ENCODE data around the gene ROBO2. TPM values are rescaled to one million over a fixed set of nuclear protein-coding genes. Genes with fewer than 3 reads are reported as not detected.

Gene ROBO2
- total and polyA plus RNA-seq, 3 donors from 2014 or later: 16.1 to 23.3 (median 17.7) TPM

- Histone ChIP-seq H3K27ac (no peak overlapping the region), H3K27me3 (no peaks in the 10 kb centered on the region), H3K36me3 (ENCODE audit: low read depth, missing control alignments) (no peaks in the 10 kb centered on the region), H3K4me3 (no peak overlapping the region), H3K9me3 (no peaks in the 10 kb centered on the region), H3K4me1 (no peaks in the 10 kb centered on the region)
- intact Hi-C loops (cut with DNase I; ENCODE audit: low total_unique reads): no loop called here
- TF ChIP-seq CTCF (IDR thresholded peaks at IDR 0.05) (no peak), POLR2A (IDR thresholded peaks at IDR 0.05) (no peak)
- DNase-seq: no peak
These were observed 315.1 kb downstream of the ROBO2 start for GRCh38 chr3:77354958-77355357.

- DNase-seq: no peak
- H3K36me3 ChIP-seq (ENCODE audit: low read depth, missing control alignments): no peaks in the 10 kb centered on the region
- 90 to 100% methylated on average over 1 of the region's 1 CpG for WGBS, 2 donors
- TF ChIP-seq CTCF (IDR thresholded peaks at IDR 0.05): no peak
- TF ChIP-seq POLR2A (IDR thresholded peaks at IDR 0.05): no peak
- intact Hi-C loops (cut with DNase I; ENCODE audit: low total_unique reads): no loop called here
- no peaks in the 10 kb centered on the region for H3K4me1 ChIP-seq
- no peak overlapping the region for H3K4me3 ChIP-seq
- no peaks in the 10 kb centered on the region for H3K27me3 ChIP-seq
- no peaks in the 10 kb centered on the region for H3K9me3 ChIP-seq
- H3K27ac ChIP-seq: no peak overlapping the region
These were observed 323.0 kb downstream of the ROBO2 start for GRCh38 chr3:77362936-77363335.

GRCh38 chr3:77365152-77365551, 325.3 kb downstream of the ROBO2 start:
- DNase-seq: no peak
- Histone ChIP-seq H3K4me1 (no peaks in the 10 kb centered on the region), H3K9me3 (no peaks in the 10 kb centered on the region), H3K4me3 (no peak overlapping the region), H3K27ac (no peak overlapping the region), H3K36me3 (ENCODE audit: low read depth, missing control alignments) (no peaks in the 10 kb centered on the region), H3K27me3 (no peaks in the 10 kb centered on the region)
- intact Hi-C loops (cut with DNase I; ENCODE audit: low total_unique reads): no loop called here
- TF ChIP-seq CTCF (IDR thresholded peaks at IDR 0.05) (no peak), POLR2A (IDR thresholded peaks at IDR 0.05) (no peak)
- WGBS, 2 donors: 73 to 85% methylated on average over 1 of the region's 1 CpG

GRCh38 chr3:77370413-77370812, 330.5 kb downstream of the ROBO2 start:
- DNase-seq: no peak
- no peaks in the 10 kb centered on the region for H3K36me3 ChIP-seq (ENCODE audit: low read depth, missing control alignments)
- TF ChIP-seq CTCF (IDR thresholded peaks at IDR 0.05): no peak
- TF ChIP-seq POLR2A (IDR thresholded peaks at IDR 0.05): no peak
- no peaks in the 10 kb centered on the region for H3K9me3 ChIP-seq
- intact Hi-C loops (cut with DNase I; ENCODE audit: low total_unique reads): no loop called here
- no peak overlapping the region for H3K27ac ChIP-seq
- no peaks in the 10 kb centered on the region for H3K27me3 ChIP-seq
- 71 to 75% methylated on average over 5 of the region's 5 CpGs for WGBS, 2 donors
- no peaks in the 10 kb centered on the region for H3K4me1 ChIP-seq
- H3K4me3 ChIP-seq: no peak overlapping the region

- 58 to 77% methylated on average over 3 of the region's 3 CpGs for WGBS, 2 donors
- Histone ChIP-seq H3K36me3 (ENCODE audit: low read depth, missing control alignments) (no peaks in the 10 kb centered on the region), H3K9me3 (no peaks in the 10 kb centered on the region), H3K4me3 (no peak overlapping the region), H3K27me3 (no peaks in the 10 kb centered on the region), H3K4me1 (no peaks in the 10 kb centered on the region), H3K27ac (no peak overlapping the region)
- intact Hi-C loops (cut with DNase I; ENCODE audit: low total_unique reads): no loop called here
- no peak for DNase-seq
- TF ChIP-seq CTCF (IDR thresholded peaks at IDR 0.05) (no peak), POLR2A (IDR thresholded peaks at IDR 0.05) (no peak)
These were observed 332.1 kb downstream of the ROBO2 start for GRCh38 chr3:77372018-77372417.
